ENCODE results near the gene USP47. TPM values are rescaled to one million over a fixed set of nuclear protein-coding genes. Genes with fewer than 3 reads are reported as not detected.

The USP47 gene
- total and polyA plus RNA-seq, 7 donors, result 31.3 to 132 (median 78.9) TPM

DNA sequence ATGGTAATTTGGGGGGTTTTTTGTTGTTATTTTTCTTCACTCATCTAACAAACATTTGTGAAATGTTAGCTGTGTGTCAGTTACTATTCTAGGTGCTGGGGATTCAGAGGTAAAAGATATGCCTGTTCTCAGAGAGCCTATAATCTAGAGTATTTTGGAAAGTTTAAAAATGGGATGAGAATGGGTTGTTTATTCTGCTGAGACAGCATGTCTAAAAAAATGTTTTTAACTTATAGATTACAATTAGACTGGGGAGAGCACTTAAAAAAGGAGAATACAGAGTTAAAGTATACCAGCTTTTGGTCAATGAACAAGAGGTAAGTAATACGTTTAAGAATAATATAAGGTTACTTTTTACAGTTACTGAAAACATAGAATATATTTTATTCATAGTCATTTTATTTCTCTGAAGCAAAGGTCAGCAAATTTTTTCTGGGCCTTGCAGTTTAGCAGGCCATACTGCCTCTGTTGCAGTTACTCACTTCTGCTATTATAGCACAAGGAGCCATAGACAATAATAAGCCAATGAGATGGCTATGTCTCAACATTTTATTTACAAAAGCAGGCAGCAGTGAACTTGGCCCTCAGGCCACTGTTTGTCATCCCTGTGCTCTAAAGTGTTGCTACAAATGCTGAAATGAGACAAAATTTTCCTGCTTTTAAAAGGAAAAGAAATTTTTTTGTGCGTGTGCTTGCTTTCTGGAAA, 106.6 kb downstream of the USP47 start:
- intact Hi-C loops (cut with DNase I), result loop anchor here in 1 of 2 donors (10.0 kb wide), 1 partner anchor 64 kb away; no protein-coding TSS in a partner anchor
- Histone ChIP-seq H3K9me3 (no peaks in the 10 kb centered on the region), H3K36me3 (ENCODE audit: insufficient read depth in 1 of 2, low read depth in 1 of 2) (peaks cover 5 to 79% of the 10 kb centered on the region in 2 donors), H3K27ac (peak overlapping the region; percentile 11), H3K4me1 (peaks cover 10% of the 10 kb centered on the region), H3K4me3 (no peak overlapping the region), H3K27me3 (ENCODE audit: insufficient read depth in 3 of 3, low read length in 2 of 3) (no peaks in the 10 kb centered on the region)
- TF ChIP-seq, protein P1, sequence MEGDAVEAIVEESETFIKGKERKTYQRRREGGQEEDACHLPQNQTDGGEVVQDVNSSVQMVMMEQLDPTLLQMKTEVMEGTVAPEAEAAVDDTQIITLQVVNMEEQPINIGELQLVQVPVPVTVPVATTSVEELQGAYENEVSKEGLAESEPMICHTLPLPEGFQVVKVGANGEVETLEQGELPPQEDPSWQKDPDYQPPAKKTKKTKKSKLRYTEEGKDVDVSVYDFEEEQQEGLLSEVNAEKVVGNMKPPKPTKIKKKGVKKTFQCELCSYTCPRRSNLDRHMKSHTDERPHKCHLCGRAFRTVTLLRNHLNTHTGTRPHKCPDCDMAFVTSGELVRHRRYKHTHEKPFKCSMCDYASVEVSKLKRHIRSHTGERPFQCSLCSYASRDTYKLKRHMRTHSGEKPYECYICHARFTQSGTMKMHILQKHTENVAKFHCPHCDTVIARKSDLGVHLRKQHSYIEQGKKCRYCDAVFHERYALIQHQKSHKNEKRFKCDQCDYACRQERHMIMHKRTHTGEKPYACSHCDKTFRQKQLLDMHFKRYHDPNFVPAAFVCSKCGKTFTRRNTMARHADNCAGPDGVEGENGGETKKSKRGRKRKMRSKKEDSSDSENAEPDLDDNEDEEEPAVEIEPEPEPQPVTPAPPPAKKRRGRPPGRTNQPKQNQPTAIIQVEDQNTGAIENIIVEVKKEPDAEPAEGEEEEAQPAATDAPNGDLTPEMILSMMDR (IDR thresholded peaks at IDR 0.05), result no peak
- DNase-seq (no peak), ATAC-seq (peak in 3 of 4 donors; percentile 38 to 58 (median 39))
- WGBS, 3 donors, result 93 to 95% (median 95%) methylated on average over 2 of the region's 2 CpGs

DNA sequence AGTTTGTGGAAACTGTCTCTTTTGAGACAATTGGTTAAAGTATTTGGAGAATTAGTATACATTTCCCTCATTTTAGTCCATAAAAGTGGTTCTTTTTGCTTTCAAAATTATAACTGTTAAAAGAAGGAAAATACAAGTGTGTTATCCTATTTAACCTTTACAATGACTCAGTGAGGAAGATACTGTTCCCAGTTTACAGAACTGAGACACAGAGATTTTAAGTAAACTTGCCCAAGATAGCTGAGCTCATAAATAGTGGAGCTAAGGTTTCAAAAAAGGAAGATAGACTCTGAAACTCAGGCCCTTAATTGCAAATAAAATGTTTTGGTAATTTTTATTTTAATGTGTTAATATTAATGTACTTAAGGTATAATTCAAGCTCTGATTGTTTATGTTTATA, 107.7 kb downstream of the USP47 start:
- ATAC-seq (no peak), DNase-seq (no peak)
- intact Hi-C loops (cut with DNase I), result loop anchor here in 1 of 2 donors (10.0 kb wide), 1 partner anchor 65 kb away; no protein-coding TSS in a partner anchor
- H3K27ac ChIP-seq, result no peak overlapping the region
- no peaks in the 10 kb centered on the region for H3K27me3 ChIP-seq (ENCODE audit: insufficient read depth in 3 of 3, low read length in 2 of 3)
- peaks cover 5 to 80% of the 10 kb centered on the region in 2 donors for H3K36me3 ChIP-seq (ENCODE audit: insufficient read depth in 1 of 2, low read depth in 1 of 2)
- peaks cover 10% of the 10 kb centered on the region for H3K4me1 ChIP-seq
- no peaks in the 10 kb centered on the region for H3K9me3 ChIP-seq
- TF ChIP-seq, protein P1 (IDR thresholded peaks at IDR 0.05), result no peak
- no peak overlapping the region for H3K4me3 ChIP-seq

GRCh38 chr11:11952036-11952435, 110.3 kb downstream of the USP47 start:
- H3K36me3 ChIP-seq (ENCODE audit: insufficient read depth in 1 of 2, low read depth in 1 of 2), result peaks cover 8 to 94% of the 10 kb centered on the region in 2 donors

DNA sequence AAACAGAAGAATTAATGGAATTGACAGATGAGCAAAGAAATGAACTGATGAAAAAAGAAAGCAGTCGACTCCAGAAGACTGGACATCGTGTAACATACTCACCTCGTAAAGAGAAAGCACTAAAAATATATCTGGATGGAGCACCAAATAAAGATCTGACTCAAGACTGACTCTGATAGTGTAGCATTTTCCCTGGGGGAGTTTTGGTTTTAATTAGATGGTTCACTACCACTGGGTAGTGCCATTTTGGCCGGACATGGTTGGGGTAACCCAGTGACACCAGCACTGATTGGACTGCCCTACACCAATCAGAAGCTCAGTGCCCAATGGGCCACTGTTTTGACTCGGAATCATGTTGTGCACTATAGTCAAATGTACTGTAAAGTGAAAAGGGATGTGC, 114.2 kb downstream of the USP47 start:
- Histone ChIP-seq H3K4me1 (no peaks in the 10 kb centered on the region), H3K9me3 (no peaks in the 10 kb centered on the region), H3K27me3 (ENCODE audit: insufficient read depth in 3 of 3, low read length in 2 of 3) (no peaks in the 10 kb centered on the region), H3K36me3 (ENCODE audit: insufficient read depth in 1 of 2, low read depth in 1 of 2) (peaks cover 5 to 80% of the 10 kb centered on the region in 2 donors), H3K4me3 (no peak overlapping the region), H3K27ac (no peak overlapping the region)
- intact Hi-C loops (cut with DNase I), result no loop called here
- 70 to 90% (median 81%) methylated on average over 5 of the region's 5 CpGs for WGBS, 3 donors
- TF ChIP-seq, protein P1 (IDR thresholded peaks at IDR 0.05), result no peak
- DNase-seq, result peak in 1 of 2 donors; percentile 19
- peak in 2 of 4 donors; percentile 39 to 55 for ATAC-seq

More at GRCh38 chr11:11952036-11952435, 110.3 kb downstream of the USP47 start:
- ATAC-seq (no peak), DNase-seq (no peak)
- no peak overlapping the region for H3K4me3 ChIP-seq
- H3K4me1 ChIP-seq, result peaks cover 10% of the 10 kb centered on the region
- no peak overlapping the region for H3K27ac ChIP-seq
- no peaks in the 10 kb centered on the region for H3K9me3 ChIP-seq
- no peaks in the 10 kb centered on the region for H3K27me3 ChIP-seq (ENCODE audit: insufficient read depth in 3 of 3, low read length in 2 of 3)
- intact Hi-C loops (cut with DNase I), result no loop called here
- TF ChIP-seq, protein P1 (IDR thresholded peaks at IDR 0.05), result no peak

Data from psoas muscle (tissue), 8 donors.